Activated T-helper 17 cell treated with anti-CD3 and anti-CD28 coated beads, Interleukin-2, amount 50 U/mL, for 72 hours (primary cell): ENCODE results near the gene RNF144B. TPM values are rescaled to one million over a fixed set of nuclear protein-coding genes. Genes with fewer than 3 reads are reported as not detected.
A peak's percentile ranks its signal among the peaks of the same experiment; 100 is the strongest.

Source experiments
- ATAC-seq: fragments of 150-1000 bp; cut with Tn5 transposase; replicated peaks from 2 replicates; pipeline ENCODE4 v1.10.0; 2021; ENCODE audit warnings: mild to moderate bottlenecking, moderate library complexity
- H3K27ac Mint-ChIP-seq: one replicate; pipeline ENCODE4 v1.8.0; 2022; ENCODE audit warnings: mixed read lengths
- H3K27me3 Mint-ChIP-seq: one replicate; pipeline ENCODE4 v1.8.0; 2022; ENCODE audit warnings: mixed read lengths
- H3K36me3 Mint-ChIP-seq: one replicate; pipeline ENCODE4 v1.8.0; 2022; ENCODE audit warnings: low read depth, mild to moderate bottlenecking, mixed read lengths
- H3K4me1 Mint-ChIP-seq: one replicate; pipeline ENCODE4 v1.8.0; 2022; ENCODE audit warnings: mixed read lengths
- H3K4me3 Mint-ChIP-seq: one replicate; pipeline ENCODE4 v1.8.0; 2022; ENCODE audit warnings: mild to moderate bottlenecking, mixed read lengths
- H3K9me3 Mint-ChIP-seq: one replicate; pipeline ENCODE4 v1.8.0; 2022; ENCODE audit warnings: mixed read lengths
- total RNA-seq, 2 donors: library from RNA; stranded (reverse); gene quantifications; one replicate each; pipeline ENCODE4 v1.2.3, GENCODE V29; 2022

The RNF144B gene
- total RNA-seq, 2 donors from 2014 or later = 0.93 to 1.4 TPM

DNA sequence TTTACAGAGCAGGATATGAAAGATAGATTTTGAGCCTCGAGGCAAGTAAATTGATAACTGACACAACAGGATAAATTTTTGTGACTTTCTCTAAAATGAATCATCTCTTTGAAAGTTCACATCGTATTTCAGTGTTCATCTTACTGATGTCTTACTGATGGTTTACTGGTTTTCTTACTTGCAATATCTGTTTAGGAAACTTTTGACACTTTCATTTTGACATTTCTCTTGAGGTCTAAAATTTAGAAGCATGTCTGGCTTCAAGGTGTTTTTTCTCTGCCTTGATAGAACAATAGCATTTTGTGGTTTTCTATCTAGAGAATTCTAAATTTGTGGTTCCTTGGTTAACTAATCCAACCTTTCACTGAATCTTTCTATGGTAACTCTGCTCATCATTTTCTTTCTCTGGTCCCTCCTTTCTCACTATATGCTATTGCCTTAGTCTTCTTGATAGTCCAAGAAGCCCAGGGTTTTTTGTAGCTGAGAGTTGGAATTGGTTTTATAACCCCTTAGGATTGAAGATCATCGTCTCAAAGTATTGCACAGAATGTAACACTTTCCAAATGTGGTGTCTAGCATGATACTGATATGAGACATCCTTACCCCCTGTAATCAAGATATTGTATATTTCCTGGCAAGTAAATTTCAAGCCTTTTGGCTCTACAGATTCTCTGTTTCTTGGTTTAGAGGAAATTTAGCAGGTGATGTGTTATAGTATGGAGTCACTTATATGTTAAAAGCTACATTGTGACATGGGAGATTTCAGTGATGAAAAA, 98.7 kb downstream of the RNF144B start:
- H3K27me3 Mint-ChIP-seq = peaks cover 34% of the 10 kb centered on the region
- H3K4me3 Mint-ChIP-seq = no peak overlapping the region
- H3K27ac Mint-ChIP-seq = no peak overlapping the region
- H3K36me3 Mint-ChIP-seq = no peaks in the 10 kb centered on the region
- H3K4me1 Mint-ChIP-seq = peaks cover 4% of the 10 kb centered on the region
- no peaks in the 10 kb centered on the region for H3K9me3 Mint-ChIP-seq
- peak; percentile 55 for ATAC-seq

DNA sequence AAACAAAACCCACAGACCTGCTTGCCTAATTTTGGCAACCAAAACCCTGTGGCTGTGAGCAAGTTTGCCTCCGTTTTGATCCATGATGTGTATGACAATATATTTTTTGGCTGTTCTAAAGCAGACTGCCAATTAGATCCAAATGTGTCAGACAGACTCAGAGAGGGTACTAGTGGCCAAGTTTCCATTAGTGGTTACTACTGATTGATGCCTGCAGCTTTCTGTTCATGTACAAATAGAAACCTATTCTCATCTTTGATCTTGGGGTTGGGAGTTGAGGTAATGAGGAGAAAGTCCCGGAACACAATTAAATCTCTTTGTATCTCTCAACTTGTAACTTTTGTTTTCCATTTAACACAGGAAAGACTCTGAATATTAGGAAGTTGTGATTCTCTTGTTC, 100.9 kb downstream of the RNF144B start:
- Mint-ChIP-seq H3K9me3 (no peaks in the 10 kb centered on the region), H3K36me3 (no peaks in the 10 kb centered on the region), H3K4me1 (peaks cover 4% of the 10 kb centered on the region), H3K27ac (no peak overlapping the region), H3K4me3 (no peak overlapping the region), H3K27me3 (peaks cover 24% of the 10 kb centered on the region)
- ATAC-seq = no peak

DNA sequence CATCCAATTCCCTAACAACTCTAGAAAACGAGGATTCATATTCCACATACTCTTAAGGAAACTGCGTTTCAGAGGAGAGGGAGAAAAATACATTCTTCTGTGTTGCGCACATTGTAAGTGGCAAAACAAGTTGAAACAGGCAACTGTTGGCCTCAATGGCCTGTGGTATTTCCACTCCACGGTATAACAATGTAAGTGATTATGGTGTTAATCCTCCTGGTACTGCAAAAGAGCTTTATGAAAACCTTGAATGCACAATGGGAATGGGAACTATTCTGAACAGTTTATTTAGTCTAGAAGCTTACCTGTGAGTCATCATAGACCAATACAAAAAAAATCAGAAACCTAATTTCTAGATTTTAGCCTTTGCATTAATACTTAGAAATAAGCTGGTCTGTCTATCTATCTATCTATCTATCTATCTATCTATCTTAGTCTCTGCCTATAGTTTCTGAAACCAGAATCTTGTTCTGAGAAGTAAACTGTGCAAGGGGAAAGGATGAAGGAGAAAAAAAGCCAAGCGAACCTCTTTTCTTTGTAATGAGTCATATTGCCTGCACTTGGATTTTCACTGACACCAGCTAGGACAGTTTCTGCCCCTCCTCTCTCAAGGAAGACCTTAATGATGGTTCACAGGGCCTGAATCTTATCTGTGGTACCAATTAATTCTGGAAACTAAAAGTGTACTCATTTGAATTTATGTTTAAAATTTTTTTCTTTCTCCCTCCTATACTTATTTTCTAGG, 101.5 kb downstream of the RNF144B start:
- H3K9me3 Mint-ChIP-seq = no peaks in the 10 kb centered on the region

DNA sequence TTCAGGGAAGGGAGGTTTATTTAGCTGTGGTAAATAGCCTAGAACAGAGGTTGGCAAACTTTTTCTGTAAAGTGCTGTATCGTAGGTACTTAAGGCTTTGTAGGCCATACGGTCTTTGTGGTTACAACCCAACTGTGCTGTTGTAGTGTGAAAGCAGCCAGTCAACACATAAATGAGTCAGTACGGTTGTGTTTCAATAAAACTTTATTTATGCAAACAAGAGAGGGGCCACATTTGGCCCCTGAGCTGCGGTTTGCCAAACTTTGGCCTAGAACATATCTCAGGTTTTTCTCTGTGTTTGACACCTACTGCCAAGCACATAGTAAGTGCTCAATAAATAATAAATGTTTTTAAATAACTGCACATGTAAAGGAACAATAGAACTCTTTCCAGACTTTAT, 102.2 kb downstream of the RNF144B start:
- Mint-ChIP-seq H3K9me3 (no peaks in the 10 kb centered on the region), H3K27ac (no peak overlapping the region)
- ATAC-seq = no peak

More for the DNA sequence above, 101.5 kb downstream of the RNF144B start:
- ATAC-seq = no peak
- Mint-ChIP-seq H3K27me3 (peaks cover 20% of the 10 kb centered on the region), H3K4me3 (no peak overlapping the region), H3K4me1 (peaks cover 4% of the 10 kb centered on the region), H3K36me3 (no peaks in the 10 kb centered on the region), H3K27ac (no peak overlapping the region)

DNA sequence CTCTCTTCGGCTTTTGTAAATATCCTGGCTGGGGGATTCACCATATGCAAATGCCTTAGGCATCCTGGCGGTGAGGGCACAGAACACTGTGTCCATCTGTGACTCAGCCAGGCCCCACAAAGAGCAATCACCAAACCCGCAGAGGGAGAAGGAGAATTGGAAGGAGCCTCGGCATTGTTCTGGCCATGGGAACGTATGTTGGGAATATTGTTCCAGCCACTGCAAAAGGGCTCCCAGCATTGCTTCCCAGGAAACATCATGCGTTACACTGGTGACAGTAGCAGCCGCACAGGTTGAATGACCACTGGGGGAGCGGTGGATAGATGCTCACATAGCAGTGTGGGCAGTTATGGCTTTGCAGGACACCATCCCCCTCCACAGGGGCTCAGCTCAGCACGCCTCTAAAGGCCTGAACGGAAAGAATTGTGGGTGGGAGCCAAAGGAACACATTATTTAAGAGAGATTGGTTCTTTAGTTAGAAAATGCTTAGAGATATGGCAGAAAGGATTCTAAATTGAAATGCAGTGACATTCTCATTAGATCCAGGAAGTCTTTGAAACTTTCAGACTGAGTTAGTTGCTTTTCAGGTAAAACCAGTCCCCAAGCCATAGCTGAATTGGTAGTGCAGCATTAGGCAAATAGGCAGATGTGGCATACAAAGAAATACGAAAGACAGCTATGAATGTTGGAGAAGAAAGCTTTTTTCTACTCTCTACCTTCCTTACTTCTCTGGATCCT, 104.3 kb downstream of the RNF144B start:
- peaks cover 11% of the 10 kb centered on the region for H3K27me3 Mint-ChIP-seq
- H3K9me3 Mint-ChIP-seq = no peaks in the 10 kb centered on the region
- H3K36me3 Mint-ChIP-seq = no peaks in the 10 kb centered on the region
- H3K4me1 Mint-ChIP-seq = no peaks in the 10 kb centered on the region
- H3K4me3 Mint-ChIP-seq = no peak overlapping the region
- no peak for ATAC-seq
- no peak overlapping the region for H3K27ac Mint-ChIP-seq

More for the DNA sequence above, 102.2 kb downstream of the RNF144B start:
- H3K36me3 Mint-ChIP-seq = no peaks in the 10 kb centered on the region
- no peak overlapping the region for H3K4me3 Mint-ChIP-seq
- peaks cover 4% of the 10 kb centered on the region for H3K4me1 Mint-ChIP-seq
- H3K27me3 Mint-ChIP-seq = peaks cover 20% of the 10 kb centered on the region

DNA sequence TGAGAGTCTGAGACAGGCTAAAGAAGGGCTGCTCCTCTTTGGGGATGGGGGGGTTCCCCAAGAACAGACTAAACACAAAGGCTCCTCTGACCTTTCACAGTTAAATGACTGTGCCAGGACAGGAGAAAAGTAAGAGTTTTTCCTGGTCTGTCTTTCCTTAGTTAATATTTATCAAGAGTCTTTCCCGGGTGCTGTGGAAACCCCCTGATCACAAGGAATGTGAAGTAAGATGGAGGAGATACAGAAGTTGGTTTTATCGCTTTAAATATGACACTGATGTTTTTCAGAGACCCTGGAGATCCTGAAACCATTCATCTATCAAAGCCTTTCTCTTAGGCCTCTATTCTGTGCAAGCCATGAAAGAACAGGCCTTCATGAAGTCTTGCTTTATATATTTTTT, 105.8 kb downstream of the RNF144B start:
- peaks cover 11% of the 10 kb centered on the region for H3K27me3 Mint-ChIP-seq
- no peaks in the 10 kb centered on the region for H3K4me1 Mint-ChIP-seq
- no peak overlapping the region for H3K27ac Mint-ChIP-seq
- ATAC-seq = no peak
- H3K36me3 Mint-ChIP-seq = no peaks in the 10 kb centered on the region
- no peaks in the 10 kb centered on the region for H3K9me3 Mint-ChIP-seq
- no peak overlapping the region for H3K4me3 Mint-ChIP-seq

DNA sequence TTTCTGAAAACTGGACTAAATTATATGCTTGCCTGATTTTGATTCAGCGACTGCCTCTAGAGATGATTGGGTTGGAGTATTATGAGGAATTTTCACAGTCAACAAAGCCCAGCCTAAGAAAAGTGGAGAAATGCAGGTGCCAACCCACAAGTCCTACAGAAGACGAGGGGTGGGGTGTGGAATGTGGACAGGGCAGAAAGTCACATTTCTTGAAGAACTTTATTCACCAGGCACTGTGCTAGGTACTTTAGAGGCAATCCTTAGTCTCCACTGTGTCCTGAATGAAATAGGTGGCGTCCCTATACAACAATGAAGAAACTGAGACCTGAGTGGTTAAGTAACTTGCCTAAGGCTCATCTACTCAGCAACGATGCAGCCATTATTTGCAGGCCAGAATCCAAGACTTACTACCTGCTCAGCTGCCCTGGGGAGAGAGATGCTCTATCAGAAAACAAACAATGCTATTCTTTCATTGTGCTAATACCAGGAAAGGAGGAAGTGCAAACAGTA, 106.3 kb downstream of the RNF144B start:
- Mint-ChIP-seq H3K4me1 (no peaks in the 10 kb centered on the region), H3K4me3 (no peak overlapping the region), H3K36me3 (no peaks in the 10 kb centered on the region), H3K9me3 (no peaks in the 10 kb centered on the region), H3K27ac (no peak overlapping the region), H3K27me3 (peaks cover 11% of the 10 kb centered on the region)
- ATAC-seq = no peak

DNA sequence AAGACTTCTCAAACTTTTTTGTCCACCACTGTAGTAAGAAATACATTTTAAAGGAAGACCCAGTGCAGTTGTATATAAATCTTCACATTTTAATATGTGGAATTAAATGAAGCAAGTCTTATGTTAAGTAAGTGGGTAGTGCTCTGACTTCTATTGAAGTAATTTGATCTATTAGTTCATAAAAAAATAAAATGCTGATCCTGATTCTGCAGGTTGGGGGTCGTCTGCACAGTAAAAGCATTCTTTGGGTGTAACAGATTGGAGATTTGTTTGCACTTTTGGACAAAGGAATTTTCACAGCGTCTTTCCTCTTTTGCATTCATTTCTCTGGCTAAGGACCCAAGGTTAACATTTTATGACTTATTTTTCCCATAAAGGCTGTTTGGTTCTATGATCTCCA, 106.8 kb downstream of the RNF144B start:
- H3K9me3 Mint-ChIP-seq = no peaks in the 10 kb centered on the region
- ATAC-seq = no peak
- peaks cover 11% of the 10 kb centered on the region for H3K27me3 Mint-ChIP-seq
- H3K4me3 Mint-ChIP-seq = no peak overlapping the region
- no peaks in the 10 kb centered on the region for H3K36me3 Mint-ChIP-seq
- no peak overlapping the region for H3K27ac Mint-ChIP-seq
- H3K4me1 Mint-ChIP-seq = no peaks in the 10 kb centered on the region

DNA sequence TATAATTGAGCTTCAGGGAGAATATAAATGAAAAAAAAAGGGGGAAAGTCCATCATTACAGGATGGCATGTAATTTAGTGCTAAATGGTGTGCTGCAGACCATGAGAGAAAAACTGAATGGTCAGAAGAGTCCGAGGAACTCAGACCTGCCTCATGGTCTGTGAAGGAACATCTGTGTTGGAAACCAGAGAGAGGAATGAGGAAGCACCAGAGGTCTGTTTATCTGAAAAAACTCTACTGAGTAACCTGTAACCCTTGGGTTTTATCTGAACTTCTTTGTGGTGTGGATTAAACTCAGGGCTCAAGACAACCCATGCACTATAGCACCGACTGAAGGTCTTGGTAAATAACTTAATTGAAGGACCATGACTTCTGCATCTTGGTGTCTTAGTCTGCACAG, 108.1 kb downstream of the RNF144B start:
- Mint-ChIP-seq H3K4me1 (no peaks in the 10 kb centered on the region), H3K27me3 (peaks cover 8% of the 10 kb centered on the region), H3K9me3 (no peaks in the 10 kb centered on the region), H3K36me3 (no peaks in the 10 kb centered on the region), H3K4me3 (no peak overlapping the region), H3K27ac (no peak overlapping the region)
- no peak for ATAC-seq

DNA sequence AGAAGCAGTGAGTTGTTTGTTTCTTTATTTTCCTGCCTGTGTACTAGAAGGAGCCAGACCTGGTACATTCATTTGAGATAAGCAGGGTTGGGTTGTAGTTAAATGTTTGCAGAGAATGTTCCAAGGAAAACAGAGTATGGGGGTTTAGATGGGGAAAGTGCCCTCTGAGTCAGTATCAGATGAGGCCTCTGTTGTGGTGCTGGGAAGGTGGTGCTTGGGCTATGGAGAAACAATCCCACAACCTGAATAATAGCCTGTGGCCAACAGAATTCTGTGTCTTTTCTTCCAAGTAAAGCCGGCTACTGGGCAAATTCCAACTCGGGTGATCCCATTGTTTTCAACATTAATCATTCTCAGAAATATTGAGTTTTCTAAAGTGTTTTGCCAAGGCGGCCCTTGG, 109.3 kb downstream of the RNF144B start:
- ATAC-seq = no peak
- no peaks in the 10 kb centered on the region for H3K36me3 Mint-ChIP-seq
- H3K4me3 Mint-ChIP-seq = no peak overlapping the region
- H3K4me1 Mint-ChIP-seq = no peaks in the 10 kb centered on the region
- no peak overlapping the region for H3K27ac Mint-ChIP-seq
- H3K9me3 Mint-ChIP-seq = no peaks in the 10 kb centered on the region
- H3K27me3 Mint-ChIP-seq = peaks cover 8% of the 10 kb centered on the region

DNA sequence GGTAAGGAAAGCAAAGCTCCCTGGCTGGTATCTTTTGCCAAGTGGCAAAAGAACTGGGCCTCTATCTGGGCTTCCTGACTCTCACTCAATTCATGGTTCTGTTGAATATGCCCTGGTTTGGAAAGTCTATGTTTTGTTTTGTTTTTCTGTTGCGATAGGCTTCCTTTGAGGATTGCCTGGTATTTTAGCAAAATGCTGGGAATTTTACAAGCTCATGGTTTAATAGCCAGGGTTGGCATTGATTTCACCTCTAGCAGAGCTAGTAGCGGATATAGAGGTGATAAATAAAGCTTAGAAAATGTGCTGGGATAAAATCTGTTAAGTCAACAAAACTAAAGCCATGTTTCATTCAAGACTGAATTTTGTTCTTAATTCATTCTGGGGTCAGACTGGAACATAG, 109.9 kb downstream of the RNF144B start:
- H3K27me3 Mint-ChIP-seq = peaks cover 8% of the 10 kb centered on the region
- no peak overlapping the region for H3K4me3 Mint-ChIP-seq
- no peak overlapping the region for H3K27ac Mint-ChIP-seq
- H3K36me3 Mint-ChIP-seq = no peaks in the 10 kb centered on the region
- no peak for ATAC-seq
- no peaks in the 10 kb centered on the region for H3K9me3 Mint-ChIP-seq
- H3K4me1 Mint-ChIP-seq = no peaks in the 10 kb centered on the region

DNA sequence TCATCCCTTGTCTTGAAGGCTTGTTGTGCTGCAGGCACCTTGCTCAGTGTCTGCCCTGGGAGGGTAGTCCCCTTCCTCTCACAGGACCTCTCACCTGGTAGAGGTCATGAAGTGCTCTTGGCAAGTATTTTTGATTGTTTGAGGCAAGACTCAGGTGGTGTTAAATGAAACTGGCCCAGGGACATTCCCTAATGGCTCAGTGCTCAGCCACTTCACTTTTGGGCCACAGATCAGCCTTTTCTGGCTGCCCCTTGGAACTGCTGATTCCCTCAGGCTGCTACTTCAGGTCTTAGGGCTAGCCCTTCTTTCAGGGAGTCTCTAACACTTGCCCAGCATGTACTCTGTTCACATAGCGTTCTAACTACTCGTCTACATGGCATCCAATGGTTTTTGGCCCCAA, 111.3 kb downstream of the RNF144B start:
- H3K27me3 Mint-ChIP-seq = peaks cover 8% of the 10 kb centered on the region
- no peaks in the 10 kb centered on the region for H3K36me3 Mint-ChIP-seq
- ATAC-seq = no peak
- no peaks in the 10 kb centered on the region for H3K4me1 Mint-ChIP-seq
- no peak overlapping the region for H3K27ac Mint-ChIP-seq
- H3K9me3 Mint-ChIP-seq = no peaks in the 10 kb centered on the region
- H3K4me3 Mint-ChIP-seq = no peak overlapping the region

DNA sequence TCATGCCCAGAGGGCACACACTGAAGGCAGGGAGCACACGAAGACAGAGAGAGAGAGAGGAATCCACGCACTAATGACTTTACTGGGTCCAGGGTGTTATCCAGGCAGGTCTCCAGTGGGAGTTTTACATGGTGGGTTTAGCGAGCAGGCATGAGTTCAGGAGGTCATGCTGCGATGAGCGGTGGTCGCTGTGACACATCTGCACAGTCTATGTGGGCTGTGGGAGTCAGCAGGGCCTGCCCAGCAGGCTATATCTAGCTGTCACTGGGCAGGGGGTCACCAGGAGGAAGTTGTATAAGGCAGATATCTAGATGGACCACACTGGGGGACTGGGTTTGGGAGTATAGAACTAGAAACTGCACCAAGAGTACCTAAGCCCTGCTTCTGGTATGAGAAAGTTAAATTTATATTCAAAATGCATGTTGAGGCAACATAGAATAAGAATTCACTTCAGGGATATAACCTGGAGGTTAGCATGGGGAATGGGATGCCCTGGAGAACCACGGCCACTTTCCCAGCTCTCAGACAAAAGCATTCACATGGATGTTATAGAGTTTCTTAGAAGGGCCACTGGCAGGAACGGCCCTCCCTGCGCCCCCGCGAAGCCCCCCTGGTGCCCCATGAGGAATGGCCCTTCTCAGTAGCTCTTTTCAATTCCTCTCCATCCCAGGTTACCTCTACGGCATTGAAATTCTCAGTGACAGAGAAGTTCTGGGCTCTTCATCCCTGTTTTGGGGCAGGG, 113.9 kb downstream of the RNF144B start:
- Mint-ChIP-seq H3K36me3 (no peaks in the 10 kb centered on the region), H3K4me1 (no peaks in the 10 kb centered on the region), H3K27me3 (peaks cover 8% of the 10 kb centered on the region), H3K9me3 (no peaks in the 10 kb centered on the region), H3K27ac (no peak overlapping the region), H3K4me3 (no peak overlapping the region)
- no peak for ATAC-seq

DNA sequence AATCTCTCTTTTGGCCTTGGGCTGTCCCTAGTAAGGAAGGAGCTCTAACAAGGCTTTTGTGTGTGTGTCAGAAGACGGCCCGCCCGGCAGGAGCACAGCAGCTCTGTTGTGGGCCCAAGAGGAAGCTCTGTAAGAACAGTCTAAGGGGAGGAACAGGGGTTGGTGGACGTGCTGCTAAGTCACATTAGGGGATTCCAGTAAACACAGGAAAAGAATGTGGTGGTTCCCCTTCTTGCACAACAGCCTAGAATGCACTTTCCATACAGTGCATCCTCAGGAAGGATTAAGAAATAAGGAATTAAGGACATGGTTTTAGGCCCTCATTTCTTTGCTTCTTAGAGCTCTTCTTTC, 114.5 kb downstream of the RNF144B start:
- Mint-ChIP-seq H3K27me3 (peaks cover 4% of the 10 kb centered on the region), H3K36me3 (no peaks in the 10 kb centered on the region), H3K4me3 (no peak overlapping the region), H3K27ac (no peak overlapping the region), H3K9me3 (no peaks in the 10 kb centered on the region), H3K4me1 (no peaks in the 10 kb centered on the region)
- peak; percentile 35 for ATAC-seq
